Measurements from ENCODE around the gene NDUFB11.
"Not testable (repeated sequence)": the region's sequence is repeated elsewhere in the genome, so short reads cannot be mapped to it uniquely, and the experiment has no call there.

The NDUFB11 gene

GRCh38 chrX:47146121-47146935 is 1.8 kb upstream of the NDUFB11 start:
- DNase-seq = no peak

GRCh38 chrX:47145395-47146120 is 1.1 kb upstream of the NDUFB11 start:
- DNase-seq = no peak

GRCh38 chrX:47143894-47144625 is 442 bp downstream of the NDUFB11 start:
- DNase-seq = peak; percentile 42 to 81

- no peak for DNase-seq
Measured at GRCh38 chrX:47138171-47138570, 6.3 kb downstream of the NDUFB11 start.

GRCh38 chrX:47135650-47136049 is 8.9 kb downstream of the NDUFB11 start:
- DNase-seq = not testable (repeated sequence)

GRCh38 chrX:47133493-47133892 is 11.0 kb downstream of the NDUFB11 start:
- no peak for DNase-seq

- no peak for DNase-seq
Measured at GRCh38 chrX:47129899-47130358, 14.6 kb downstream of the NDUFB11 start.

- DNase-seq = peak; percentile 81 to 86
Measured at GRCh38 chrX:47129157-47129898, 15.2 kb downstream of the NDUFB11 start.

GRCh38 chrX:47124466-47124865 is 20.0 kb downstream of the NDUFB11 start:
- DNase-seq = not testable (repeated sequence)

- not testable (repeated sequence) for DNase-seq
Measured at GRCh38 chrX:47116551-47117110, 27.9 kb downstream of the NDUFB11 start.

- no peak for DNase-seq
Measured at GRCh38 chrX:47112316-47112954, 32.1 kb downstream of the NDUFB11 start.

- DNase-seq = not testable (repeated sequence)
Measured at GRCh38 chrX:47110936-47111615, 33.4 kb downstream of the NDUFB11 start.

- no peak for DNase-seq
Measured at GRCh38 chrX:47101206-47101605, 43.3 kb downstream of the NDUFB11 start.

- DNase-seq = no peak
Measured at GRCh38 chrX:47098338-47099094, 46.0 kb downstream of the NDUFB11 start.

- DNase-seq = no peak
Measured at GRCh38 chrX:47097018-47097417, 47.5 kb downstream of the NDUFB11 start.

- no peak for DNase-seq
Measured at GRCh38 chrX:47093860-47094259, 50.6 kb downstream of the NDUFB11 start.

- DNase-seq = peak in 1 of 2 donors; percentile 34
Measured at GRCh38 chrX:47093248-47093647, 51.3 kb downstream of the NDUFB11 start.

Measured in hippocampal formation (tissue), 2 donors.